ENCODE data around the gene CEP20.

DNA sequence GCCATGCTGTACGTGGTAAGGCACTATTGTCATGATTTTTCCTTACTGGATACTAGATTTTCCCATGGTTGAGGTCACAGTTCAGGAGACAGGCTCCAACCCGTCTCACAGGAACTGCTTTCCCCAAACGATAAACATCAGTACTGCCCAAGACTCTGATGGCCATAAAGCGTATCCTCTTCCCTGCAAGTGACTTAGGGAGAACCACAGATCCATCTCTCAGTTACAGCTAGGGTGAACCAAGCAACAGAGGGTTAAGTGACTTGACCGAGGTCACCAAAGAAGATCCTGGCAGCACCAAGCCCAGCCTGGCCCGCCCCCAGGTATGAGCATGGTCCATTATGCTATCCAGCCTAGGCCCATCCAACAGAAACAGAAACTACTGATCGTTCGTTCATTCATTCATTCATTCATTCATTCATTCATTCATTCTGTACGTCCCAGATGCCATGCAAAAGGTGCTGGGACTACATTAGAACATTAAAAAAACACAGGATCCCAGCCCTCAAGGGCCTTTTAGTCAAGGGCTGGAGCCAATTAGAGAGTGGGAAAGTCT lies 62.6 kb downstream of the CEP20 start:
- TF ChIP-seq POLR2AphosphoS5 (IDR thresholded peaks at IDR 0.05; ENCODE audit: low read depth, low read length), result no peak
- TF ChIP-seq SPI1 (IDR thresholded peaks at IDR 0.05; ENCODE audit: low read depth, low read length), result no peak
- no peak for TF ChIP-seq PAX5 (IDR thresholded peaks at IDR 0.05; ENCODE audit: insufficient read depth, low read length, severe bottlenecking)
- TF ChIP-seq TAF1 (IDR thresholded peaks at IDR 0.05; ENCODE audit: low read depth, low read length), result no peak
- TF ChIP-seq POLR2A (IDR thresholded peaks at IDR 0.05; ENCODE audit: low read depth, low read length), result no peak

All from GM12891 (cell line).